ENCODE results near the gene MECP2.
A peak's percentile ranks its signal among the peaks of the same experiment; 100 is the strongest.

MECP2 gene

DNA sequence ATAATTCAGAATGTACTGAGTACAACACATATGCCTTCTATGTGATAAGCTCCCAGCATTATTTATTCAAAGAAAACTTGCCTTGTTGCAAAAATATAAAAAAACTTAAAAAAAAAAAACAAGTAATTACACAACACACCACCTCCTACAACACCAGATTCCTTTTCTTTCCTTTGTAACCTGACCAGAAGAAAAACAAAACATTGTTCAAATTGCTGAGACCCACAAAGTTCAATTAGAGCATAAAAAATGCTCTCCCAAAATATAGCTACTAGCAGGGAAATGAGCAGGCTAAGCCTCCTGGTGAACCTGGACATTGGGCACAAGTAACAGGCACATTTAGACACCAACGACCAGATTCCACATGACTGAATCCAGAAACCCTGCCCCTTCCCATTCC lies 38.3 kb downstream of the MECP2 start:
- DNase-seq = no peak

- DNase-seq = no peak
Measured at GRCh38 chrX:154058214-154058997, 39.1 kb downstream of the MECP2 start.

- DNase-seq = no peak
Measured at GRCh38 chrX:154057791-154058190, 39.7 kb downstream of the MECP2 start.

GRCh38 chrX:154056770-154057241 lies 40.7 kb downstream of the MECP2 start:
- DNase-seq = peak; percentile 1

DNA sequence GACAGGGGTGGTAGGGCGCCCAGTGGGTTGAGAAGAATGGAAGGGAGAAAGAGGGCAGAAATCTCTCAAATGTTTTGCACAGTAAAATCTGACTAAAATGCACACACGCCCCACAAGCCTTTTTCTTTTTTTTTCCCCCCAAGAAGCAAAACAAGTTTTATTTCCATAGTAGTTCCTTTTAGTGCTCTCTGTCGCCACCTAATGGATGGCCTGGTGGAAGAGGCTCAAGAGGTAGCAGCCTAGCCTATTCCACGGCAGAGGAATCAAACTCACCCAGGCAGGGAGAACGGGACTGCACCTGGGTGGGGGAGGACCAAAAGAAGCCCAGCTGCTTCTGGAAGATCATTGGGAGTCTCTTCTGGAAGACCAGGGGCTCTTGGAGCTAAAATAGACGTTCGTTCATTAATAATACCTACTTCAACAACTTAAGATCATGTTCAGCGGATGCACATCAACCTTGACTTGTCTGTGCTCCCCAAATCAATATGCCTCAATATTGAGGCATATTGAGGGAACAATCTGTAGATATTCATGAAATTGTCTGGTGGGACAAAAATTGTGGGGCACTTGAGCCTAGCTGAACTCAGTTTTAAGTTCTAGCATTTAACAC lies 46.2 kb downstream of the MECP2 start:
- DNase-seq = peak; percentile 27

DNA sequence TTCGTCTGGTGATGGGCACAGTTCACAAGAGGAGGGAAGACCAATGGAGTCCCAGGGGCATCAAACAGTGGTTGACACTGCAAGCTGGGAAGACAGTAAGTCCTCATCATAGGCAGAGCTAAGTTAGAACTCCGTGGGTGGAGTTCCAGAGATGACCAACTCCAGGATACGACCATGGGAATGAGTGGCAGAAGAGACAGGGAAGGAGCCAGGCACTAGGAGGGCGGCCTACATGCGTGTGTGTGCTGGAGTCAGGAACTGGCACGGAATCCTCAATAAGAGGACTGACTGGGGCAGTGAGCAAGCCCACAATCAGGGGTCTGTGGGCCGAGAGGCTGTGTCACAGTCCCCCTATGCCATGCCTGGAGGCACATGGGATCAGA lies 47.4 kb downstream of the MECP2 start:
- no peak for DNase-seq

DNA sequence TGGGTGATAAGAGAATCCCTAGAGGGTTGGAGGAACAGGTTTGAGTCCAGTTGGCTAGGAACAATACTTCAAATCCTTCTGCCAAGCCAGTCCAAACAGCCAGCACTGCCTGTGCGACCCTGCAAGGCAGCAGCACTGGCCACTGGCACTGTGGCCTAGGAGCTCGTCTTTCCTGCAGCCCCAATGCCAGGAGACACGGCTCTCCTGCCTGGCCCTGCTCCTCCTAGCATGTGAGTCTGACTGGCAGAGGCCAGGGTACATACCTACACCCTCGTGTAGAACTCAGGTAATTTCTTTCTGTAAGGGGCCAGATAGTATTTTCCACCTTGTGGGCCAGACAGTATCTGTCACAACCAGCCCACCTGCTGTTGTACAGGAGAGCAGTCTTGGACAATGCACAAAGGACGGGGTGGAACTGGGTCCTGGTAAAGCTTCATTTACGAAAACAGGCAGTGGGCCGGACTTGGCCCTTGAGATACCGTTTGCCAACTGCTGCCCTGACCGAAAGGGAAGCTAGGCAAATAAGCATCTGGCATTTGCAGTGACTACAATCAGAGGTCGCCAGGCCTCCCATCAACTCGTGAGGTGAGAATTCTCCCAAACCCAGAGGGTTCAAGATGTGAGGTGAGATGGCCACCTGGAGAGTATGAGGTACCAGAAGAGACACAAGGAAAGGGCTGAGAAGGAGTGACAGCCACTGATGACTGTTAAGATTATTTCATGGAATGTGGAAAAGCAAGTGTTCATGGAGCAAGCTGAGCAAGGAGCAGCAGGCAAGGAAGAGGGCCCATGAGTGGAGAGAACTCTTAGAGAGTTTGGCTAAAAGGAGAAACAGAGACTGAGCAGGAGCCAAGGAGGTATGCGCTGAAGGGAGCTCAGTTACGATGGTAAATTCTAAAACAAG lies 48.1 kb downstream of the MECP2 start:
- no peak for DNase-seq

GRCh38 chrX:154048398-154048797 lies 49.1 kb downstream of the MECP2 start:
- DNase-seq = no peak

DNA sequence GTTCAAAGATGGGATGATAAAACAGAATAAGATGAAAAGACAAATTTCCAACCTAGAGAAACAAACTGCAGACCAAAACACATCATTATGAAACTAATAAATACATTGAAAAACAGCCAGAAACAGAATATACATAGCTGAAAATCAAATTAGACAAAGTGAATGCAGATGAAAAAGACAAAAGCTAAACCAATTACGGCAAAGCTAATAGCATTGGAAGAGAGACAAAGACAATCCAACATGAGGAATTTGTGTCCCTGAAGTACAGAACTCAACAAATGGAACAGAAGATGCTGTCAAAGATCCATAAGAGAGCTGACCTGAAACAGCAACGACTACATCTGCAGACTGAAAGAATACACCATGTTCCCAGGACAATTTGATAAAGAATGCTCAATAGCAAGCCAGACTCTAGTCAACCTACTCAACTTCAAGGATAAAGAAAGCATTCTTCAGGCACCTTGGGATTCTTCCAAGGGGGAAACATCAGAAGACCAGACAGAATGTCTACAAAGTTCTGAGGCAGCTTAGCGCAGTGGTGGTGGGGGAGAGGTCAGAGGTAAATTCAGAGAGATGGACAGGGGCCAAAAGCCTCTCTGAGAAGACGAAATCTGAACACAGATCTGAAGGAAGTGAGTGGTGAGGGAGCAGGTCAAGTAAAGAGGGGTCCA lies 50.4 kb downstream of the MECP2 start:
- DNase-seq = no peak

DNA sequence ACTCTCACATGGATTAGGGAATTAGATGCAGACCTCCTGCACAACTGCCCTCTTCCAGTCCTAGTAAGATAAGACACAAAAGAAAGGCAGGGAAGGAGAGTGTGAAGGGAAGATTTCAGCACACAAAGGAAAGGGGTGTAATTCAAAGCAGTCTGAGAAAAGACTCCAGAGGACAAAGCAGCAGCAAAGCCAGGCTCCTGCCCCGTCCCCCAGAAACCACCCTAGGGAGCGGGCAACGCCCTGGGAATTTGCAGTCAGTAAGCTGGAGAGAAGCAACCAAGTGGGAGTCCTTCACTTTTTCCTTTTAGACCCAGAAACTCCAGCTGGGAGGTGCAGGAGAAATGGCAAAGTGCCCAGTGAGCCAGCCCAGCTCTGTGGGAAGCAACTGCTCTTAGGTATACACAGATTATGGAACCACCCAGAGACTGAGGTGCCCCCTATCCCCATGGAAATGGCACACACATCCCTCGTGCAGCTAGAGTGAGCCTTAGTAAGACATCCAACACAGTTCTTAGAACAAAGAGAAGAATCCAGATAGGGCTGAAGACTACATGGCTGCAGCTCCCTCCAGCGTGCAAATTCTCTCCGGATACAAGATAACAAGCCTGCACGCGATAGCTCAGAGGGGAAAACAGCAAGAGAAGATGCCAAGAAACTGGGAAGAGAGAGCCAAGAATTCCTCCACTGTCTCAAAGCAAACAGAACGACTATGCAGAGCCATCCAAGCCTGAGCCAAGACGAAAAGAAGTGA lies 51.3 kb downstream of the MECP2 start:
- DNase-seq = no peak

- DNase-seq = no peak
Measured at GRCh38 chrX:154044091-154044490, 53.4 kb downstream of the MECP2 start.

GRCh38 chrX:154043003-154043763 lies 54.3 kb downstream of the MECP2 start:
- no peak for DNase-seq

DNA sequence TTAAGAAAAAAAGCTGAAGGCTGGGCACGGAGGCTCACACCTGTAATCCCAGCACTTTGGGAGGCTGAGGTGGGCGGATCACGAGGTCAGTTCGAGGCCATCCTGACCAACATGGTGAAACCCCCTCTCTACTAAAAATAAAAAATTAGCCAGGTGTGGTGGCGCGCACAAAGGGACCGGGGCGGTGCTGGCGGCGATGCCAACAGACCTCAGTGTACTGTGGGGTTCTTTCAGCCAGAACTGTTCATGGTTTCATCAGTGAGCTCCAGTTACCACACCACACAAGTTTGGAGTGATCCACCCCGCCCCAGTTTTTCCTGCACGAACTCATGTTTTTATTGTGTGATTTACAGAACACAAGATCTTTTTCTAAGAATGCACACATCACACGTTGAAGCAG lies 56.7 kb downstream of the MECP2 start:
- no peak for DNase-seq

GRCh38 chrX:154040307-154040756 lies 57.2 kb downstream of the MECP2 start:
- no peak for DNase-seq

DNA sequence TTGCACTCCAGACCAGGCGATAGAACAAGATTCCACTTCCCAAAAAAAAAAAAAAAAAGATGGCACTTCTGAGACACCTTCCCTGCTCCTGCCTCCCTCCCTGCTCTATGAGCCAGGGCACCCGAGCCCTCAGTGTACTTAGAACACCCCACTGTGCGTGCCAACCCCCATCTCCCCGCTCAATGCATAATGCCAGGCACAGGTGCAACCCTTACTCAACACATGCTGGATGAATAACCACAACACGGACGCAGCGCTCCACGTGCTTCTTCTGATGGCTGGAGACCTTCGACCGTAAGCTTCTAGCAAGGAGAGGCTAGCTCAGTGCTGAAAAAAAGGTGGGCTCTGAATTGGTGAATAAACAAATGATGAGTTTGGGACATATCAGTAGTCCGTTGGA lies 57.9 kb downstream of the MECP2 start:
- no peak for DNase-seq

DNA sequence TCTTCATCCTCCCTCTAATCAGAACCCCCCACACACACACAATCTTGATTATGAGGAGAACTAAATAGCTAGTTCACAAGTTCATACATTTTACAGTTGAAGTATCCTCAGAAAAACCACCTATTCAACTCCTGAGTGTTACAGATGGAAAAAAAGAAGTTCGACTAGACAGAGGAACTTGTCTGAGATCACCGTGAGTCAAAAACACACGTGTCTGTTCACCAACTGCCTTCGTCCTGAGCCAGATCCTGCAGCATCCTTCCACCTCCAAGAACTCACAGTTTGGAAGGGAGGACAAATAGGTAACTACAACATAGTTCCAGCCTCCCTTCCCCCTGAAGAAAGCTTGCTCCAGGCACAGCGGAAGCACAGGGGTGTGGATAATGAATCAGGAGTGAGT lies 58.9 kb downstream of the MECP2 start:
- DNase-seq = no peak

DNA sequence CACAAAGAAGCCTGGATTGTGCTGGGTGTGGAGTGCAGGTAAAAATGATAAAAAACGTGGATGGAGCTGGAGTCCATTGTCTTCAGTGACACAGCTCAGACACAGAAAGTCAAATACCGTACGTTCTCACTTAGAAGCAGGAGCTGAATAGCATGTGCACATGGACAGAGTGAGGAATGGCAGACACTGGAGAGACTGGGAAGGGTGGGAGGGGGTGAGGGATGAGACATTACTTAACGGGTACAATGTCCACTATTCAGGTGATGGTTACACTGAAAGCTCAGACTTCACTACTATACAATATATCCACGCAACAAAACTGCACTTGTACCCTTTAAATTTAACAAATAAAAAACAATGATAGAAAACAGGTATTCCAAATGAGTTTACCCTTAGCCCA lies 59.8 kb downstream of the MECP2 start:
- no peak for DNase-seq

DNA sequence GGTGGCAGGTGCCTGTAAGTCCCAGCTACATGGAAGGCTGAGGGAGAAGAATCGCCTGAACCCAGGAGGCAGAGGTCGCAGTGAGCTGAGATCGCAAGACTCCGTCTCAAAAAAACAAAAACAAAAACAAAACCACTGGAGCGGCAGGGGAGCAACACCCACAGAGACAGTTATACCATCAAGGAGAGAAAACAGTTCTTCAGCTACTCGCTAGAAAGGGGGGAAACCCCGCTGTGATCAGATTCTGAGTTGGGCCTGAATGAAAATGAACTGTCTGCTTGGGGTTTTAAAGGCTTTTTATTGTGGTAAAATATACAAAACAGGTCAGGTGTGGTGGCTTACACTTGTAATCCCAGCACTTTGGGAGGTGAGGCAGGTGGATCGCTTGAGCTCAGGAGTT lies 61.0 kb downstream of the MECP2 start:
- no peak for DNase-seq

DNA sequence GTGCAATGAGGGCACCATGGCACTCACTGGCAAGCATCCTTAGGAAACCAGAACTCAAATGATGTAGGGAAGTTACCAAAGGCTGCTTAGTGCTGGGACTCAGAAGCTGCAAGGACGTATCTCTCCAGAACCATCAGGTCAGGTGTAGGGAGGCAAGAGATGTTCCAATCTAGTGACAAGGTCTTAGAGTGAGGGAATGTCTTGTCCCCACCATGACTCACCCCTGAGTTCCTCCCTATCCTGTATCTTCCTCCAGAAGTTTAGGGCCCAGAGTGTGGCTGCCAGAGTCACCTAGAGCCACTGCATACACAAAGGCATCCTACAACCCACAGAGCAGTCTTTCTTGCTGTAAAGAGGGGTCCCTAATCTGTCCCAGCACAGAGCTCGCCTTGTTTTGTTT lies 63.7 kb downstream of the MECP2 start:
- DNase-seq = no peak

DNA sequence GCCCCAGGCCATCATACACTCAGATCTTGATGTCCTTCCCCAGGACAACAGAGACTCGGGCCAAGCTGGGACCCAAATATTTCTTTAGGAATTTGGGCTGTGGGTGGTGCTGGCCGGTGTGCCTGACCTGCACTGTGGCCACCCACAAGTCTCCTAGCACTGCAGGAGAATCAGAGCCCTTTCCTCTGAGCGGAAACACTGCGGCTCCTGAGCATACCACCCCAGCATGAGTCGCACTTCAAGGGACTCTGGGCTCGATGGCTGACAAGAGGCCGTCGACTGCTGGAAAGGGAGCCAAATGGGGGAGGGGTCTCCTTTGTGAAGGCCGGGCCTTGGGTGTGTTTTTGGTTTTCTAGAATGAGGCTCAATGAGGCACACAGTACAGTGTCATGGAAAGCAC lies 64.9 kb downstream of the MECP2 start:
- DNase-seq = no peak

DNA sequence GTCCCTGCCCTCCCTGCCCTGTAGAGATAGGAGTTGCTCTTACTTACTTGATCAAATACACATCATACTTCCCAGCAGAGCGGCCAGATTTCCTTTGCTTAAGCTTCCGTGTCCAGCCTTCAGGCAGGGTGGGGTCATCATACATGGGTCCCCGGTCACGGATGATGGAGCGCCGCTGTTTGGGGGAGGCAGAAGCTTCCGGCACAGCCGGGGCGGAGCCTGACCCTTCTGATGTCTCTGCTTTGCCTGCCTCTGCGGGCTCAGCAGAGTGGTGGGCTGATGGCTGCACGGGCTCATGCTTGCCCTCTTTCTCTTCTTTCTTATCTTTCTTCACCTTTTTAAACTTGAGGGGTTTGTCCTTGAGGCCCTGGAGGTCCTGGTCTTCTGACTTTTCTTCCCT lies 65.4 kb downstream of the MECP2 start:
- no peak for DNase-seq
